Hepatocyte (in vitro differentiated cells): Measurements from ENCODE around the gene FOLR1. TPM values are rescaled to one million over a fixed set of nuclear protein-coding genes. Genes with fewer than 3 reads are reported as not detected.
"Not testable (repeated sequence)": the region's sequence is repeated elsewhere in the genome, so short reads cannot be mapped to it uniquely, and the experiment has no call there.

Experiments
- DNase-seq: peaks from one replicate; pipeline ENCODE4 v3.0.0-alpha.2; 2016; ENCODE audit warnings: low spot score
- H2AFZ ChIP-seq: fragments of 200-600 bp; sonication (generic); 2 replicates; pipeline ENCODE4 v1.6.0; 2016; ENCODE audit warnings: antibody characterized with exemption, mild to moderate bottlenecking
- H3K27ac ChIP-seq: fragments of 200-600 bp; sonication (generic); 2 replicates; pipeline ENCODE4 v1.5.1; 2016; ENCODE audit warnings: mild to moderate bottlenecking
- H3K27me3 ChIP-seq: fragments of 200-600 bp; sonication (generic); 2 replicates; pipeline ENCODE4 v1.6.1; 2016
- H3K36me3 ChIP-seq: fragments of 200-600 bp; sonication (generic); replicated peaks from 2 replicates; pipeline ENCODE4 v1.5.1; 2016; ENCODE audit warnings: low read depth; ENCODE audit not compliant: insufficient read depth
- H3K4me1 ChIP-seq: fragments of 200-600 bp; sonication (generic); 2 replicates; pipeline ENCODE4 v1.5.1; 2016; ENCODE audit warnings: mild to moderate bottlenecking, moderate library complexity; ENCODE audit not compliant: insufficient read depth
- H3K4me2 ChIP-seq: fragments of 200-600 bp; sonication (generic); 2 replicates; pipeline ENCODE4 v1.6.0; 2016
- H3K4me3 ChIP-seq: fragments of 200-600 bp; sonication (generic); 2 replicates; pipeline ENCODE4 v1.5.1; 2016; ENCODE audit warnings: mild to moderate bottlenecking
- H3K79me2 ChIP-seq: fragments of 200-600 bp; sonication (generic); 2 replicates; pipeline ENCODE4 v1.6.0; 2017; ENCODE audit warnings: mild to moderate bottlenecking
- H3K9me2 ChIP-seq: fragments of 200-600 bp; sonication (generic); replicated peaks from 2 replicates; pipeline ENCODE4 v1.6.0; 2017; ENCODE audit warnings: mild to moderate bottlenecking; ENCODE audit not compliant: insufficient read depth
- H3K9me3 ChIP-seq: fragments of 200-600 bp; sonication (generic); 2 replicates; pipeline ENCODE4 v1.5.1; 2016; ENCODE audit warnings: low read depth, mild to moderate bottlenecking
- H4K20me1 ChIP-seq: fragments of 200-600 bp; sonication (generic); 2 replicates; pipeline ENCODE4 v1.6.0; 2016; ENCODE audit warnings: mild to moderate bottlenecking; ENCODE audit not compliant: insufficient read depth, poor library complexity, severe bottlenecking
- CTCF ChIP-seq: fragments of 200-600 bp; sonication (generic); IDR thresholded peaks from 2 replicates; pipeline ENCODE4 v1.5.1; 2016; ENCODE audit warnings: antibody characterized with exemption, mild to moderate bottlenecking; ENCODE audit not compliant: poor library complexity
- EZH2 ChIP-seq: fragments of 200-600 bp; sonication (generic); IDR thresholded peaks from 2 replicates; pipeline ENCODE4 v1.6.1; 2016; ENCODE audit warnings: antibody characterized with exemption, mild to moderate bottlenecking, borderline replicate concordance
- EZH2phosphoT487 ChIP-seq: fragments of 200-600 bp; sonication (generic); IDR thresholded peaks from one replicate; pipeline ENCODE4 v1.6.1; 2018; ENCODE audit warnings: antibody characterized with exemption, mild to moderate bottlenecking, low read depth, moderate library complexity; ENCODE audit not compliant: unreplicated experiment, severe bottlenecking
- WGBS: methylation state at CpG from one replicate; pipeline ENCODE4 v1.1.6; 2016; ENCODE audit warnings: low lambda C conversion rate; ENCODE audit errors: missing lambda C conversion rate; 5-methylcytosine and 5-hydroxymethylcytosine counted together
- polyA plus RNA-seq: library from polyadenylated mRNA; unstranded; fragments of >200 nt; fragmentation: Nextera tagmentation; extraction: Ambion mirVana; gene quantifications from 2 replicates; pipeline ENCODE4 v1.2.1, GENCODE V29; 2016
- total RNA-seq: library from RNA; depleted of rRNA; stranded (reverse); fragments of >200 nt; gene quantifications from 2 replicates; pipeline ENCODE4 v1.2.3, GENCODE V29; 2014

Gene FOLR1
- total and polyA plus RNA-seq, 2 experiments from 2014 or later = 13.4 to 19.9 TPM

DNA sequence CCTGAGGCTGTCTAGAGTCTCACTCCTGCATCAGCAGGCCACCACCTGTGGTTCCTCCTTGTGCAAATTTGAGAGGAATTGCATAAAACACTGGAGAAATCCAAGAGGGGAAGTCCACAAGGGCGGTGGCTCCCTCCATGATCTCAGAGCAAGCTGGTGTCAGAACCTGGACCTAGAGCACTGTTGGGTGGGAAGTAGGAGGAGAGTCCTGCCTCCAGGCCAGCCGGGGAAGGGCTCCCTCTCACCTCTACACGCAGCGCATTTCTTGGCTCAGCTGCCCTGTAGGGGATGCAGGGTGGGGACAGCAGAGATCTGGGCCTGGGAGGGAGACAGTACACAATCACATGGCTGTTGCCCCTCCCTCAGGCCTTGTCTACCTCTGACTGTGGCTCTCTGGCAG lies 19.9 kb upstream of the FOLR1 start:
- H3K4me2 ChIP-seq, H3K9me3 ChIP-seq, H3K27ac ChIP-seq, H3K9me2 ChIP-seq, H3K36me3 ChIP-seq, H3K4me3 ChIP-seq, H2AFZ ChIP-seq, H3K27me3 ChIP-seq, DNase-seq, H4K20me1 ChIP-seq, H3K79me2 ChIP-seq: not testable (repeated sequence)
- peaks cover 14% of the 10 kb centered on the region for H3K4me1 ChIP-seq
- 84% methylated on average over 4 of the region's 4 CpGs for WGBS

DNA sequence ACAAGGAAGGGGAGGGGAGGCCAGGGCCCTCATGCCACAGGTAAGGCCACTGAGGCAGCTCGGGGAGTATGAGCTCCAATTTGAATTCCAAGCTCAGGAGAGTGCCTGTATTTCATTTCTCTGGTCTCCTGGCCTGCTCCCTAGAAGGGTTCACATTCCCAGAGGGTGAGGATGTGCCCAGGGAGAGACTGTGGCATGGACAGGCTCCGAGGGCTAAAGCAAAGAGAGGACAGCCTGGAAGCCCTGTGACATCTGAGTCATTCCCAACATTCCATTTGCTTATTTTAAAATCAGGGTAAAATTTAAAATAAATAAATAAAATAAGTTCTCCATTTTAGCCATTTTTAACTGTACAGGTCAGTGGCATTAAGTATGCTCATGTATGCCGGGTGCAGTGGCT lies 18.6 kb upstream of the FOLR1 start:
- no peak overlapping the region for H2AFZ ChIP-seq
- no peak overlapping the region for H3K27ac ChIP-seq
- H3K79me2 ChIP-seq = no peaks in the 10 kb centered on the region
- TF ChIP-seq CTCF (no peak), EZH2phosphoT487 (no peak)
- WGBS = 87% methylated on average over 3 of the region's 3 CpGs
- H3K4me3 ChIP-seq = no peak overlapping the region
- H3K9me3 ChIP-seq = no peaks in the 10 kb centered on the region
- H3K4me1 ChIP-seq = peaks cover 14% of the 10 kb centered on the region
- no peak for DNase-seq
- H3K4me2 ChIP-seq = no peak overlapping the region
- no peaks in the 10 kb centered on the region for H4K20me1 ChIP-seq
- no peaks in the 10 kb centered on the region for H3K9me2 ChIP-seq
- H3K36me3 ChIP-seq = no peaks in the 10 kb centered on the region
- H3K27me3 ChIP-seq = no peaks in the 10 kb centered on the region

GRCh38 chr11:72174302-72175070 lies 17.5 kb upstream of the FOLR1 start:
- no peaks in the 10 kb centered on the region for H3K27me3 ChIP-seq
- peaks cover 9% of the 10 kb centered on the region for H3K4me1 ChIP-seq
- DNase-seq = peak; percentile 34
- H3K4me3 ChIP-seq = no peak overlapping the region
- WGBS = 79% methylated on average over 8 of the region's 8 CpGs
- TF ChIP-seq CTCF (no peak), EZH2phosphoT487 (no peak), EZH2 (no peak)
- H4K20me1 ChIP-seq = no peaks in the 10 kb centered on the region
- H3K36me3 ChIP-seq = no peaks in the 10 kb centered on the region
- H3K9me2 ChIP-seq = no peaks in the 10 kb centered on the region
- no peaks in the 10 kb centered on the region for H3K79me2 ChIP-seq
- no peak overlapping the region for H3K4me2 ChIP-seq
- H3K27ac ChIP-seq = peak overlapping the region; percentile 74
- H3K9me3 ChIP-seq = no peaks in the 10 kb centered on the region
- H2AFZ ChIP-seq = no peak overlapping the region

GRCh38 chr11:72177656-72178055 lies 14.3 kb upstream of the FOLR1 start:
- Histone ChIP-seq H3K9me3 (no peaks in the 10 kb centered on the region), H3K36me3 (no peaks in the 10 kb centered on the region), H3K9me2 (no peaks in the 10 kb centered on the region), H3K27me3 (no peaks in the 10 kb centered on the region), H3K27ac (no peak overlapping the region), H3K4me1 (peaks cover 4% of the 10 kb centered on the region), H4K20me1 (no peaks in the 10 kb centered on the region), H3K4me2 (no peak overlapping the region), H2AFZ (no peak overlapping the region), H3K79me2 (no peaks in the 10 kb centered on the region), H3K4me3 (no peak overlapping the region)
- no peak for TF ChIP-seq EZH2
- 90% methylated on average over 6 of the region's 6 CpGs for WGBS
- DNase-seq = no peak
